ENCODE results near the gene ITM2C. TPM values are rescaled to one million over a fixed set of nuclear protein-coding genes. Genes with fewer than 3 reads are reported as not detected.

The ITM2C gene
- total and polyA plus RNA-seq, 9 of the 15 experiments (the other 6 are each of a cell fraction or from before 2014, with no cell fraction given) = 0.49 to 58.8 (median 21.5) TPM

GRCh38 chr2:230903231-230904150 lies 38.7 kb downstream of the ITM2C start:
- CTCF ChIA-PET (ENCODE audit: low intra/inter-chr PET ratio) = interaction anchor here (0.6 to 2.1 kb wide), 2 partner anchors 84 to 86 kb away, joined by 4 to 19 read pairs; no protein-coding TSS in a partner anchor
- no peak for FAIRE-seq
- Histone ChIP-seq H3K4me2 (ENCODE audit: insufficient read depth, low read length) (no peak overlapping the region), H3K9me1 (ENCODE audit: control insufficient read depth, insufficient read depth, low read length) (no peaks in the 10 kb centered on the region), H3K27me3 (ENCODE audit: control insufficient read depth in 2 of 2, insufficient read depth in 2 of 2, low read length in 2 of 2) (peaks cover 0 to 5% of the 10 kb centered on the region in 2 experiments; a peak in 2 of 5 replicates), H4K20me1 (replicated peaks; ENCODE audit: control insufficient read depth, insufficient read depth, low read length) (no peaks in the 10 kb centered on the region), H3K27ac (ENCODE audit: extremely low read depth, low read depth, low read length) (no peak overlapping the region), H2AFZ (ENCODE audit: low read depth, low read length) (no peak overlapping the region), H3K79me2 (ENCODE audit: control insufficient read depth, insufficient read depth, low read length) (no peaks in the 10 kb centered on the region), H3K9ac (ENCODE audit: insufficient read depth in 1 of 2, low read depth in 2 of 2, low read length in 2 of 2) (no peak overlapping the region), H3K9me3 (replicated peaks; ENCODE audit: control insufficient read depth, insufficient read depth, low read depth, low read length) (no peaks in the 10 kb centered on the region), H3K4me1 (replicated peaks in 1 of 2; ENCODE audit: control insufficient read depth in 2 of 2, insufficient read depth in 2 of 2, low read length in 2 of 2) (peaks cover 30% of the 10 kb centered on the region in 2 experiments), H3K36me3 (ENCODE audit: control insufficient read depth, insufficient read depth, low read length) (no peaks in the 10 kb centered on the region; the same call in 2 of the 3 replicates), H3K4me3 (no peak overlapping the region)
- TF ChIP-seq ARID1B (IDR thresholded peaks at IDR 0.05) (no peak), ZNF668 (CRISPR knock-in tag; IDR thresholded peaks at IDR 0.05) (no peak), ARID3A (IDR thresholded peaks at IDR 0.05; ENCODE audit: borderline replicate concordance, low read depth, low read length) (no peak)
- no peak for DNase-seq (ENCODE audit: extremely low read depth in 1 of 4, low spot score in 3 of 4)
- POLR2A ChIA-PET = interaction anchor here (0.8 kb wide), 1 partner anchor 72 kb away, joined by 3 read pairs; no protein-coding TSS in a partner anchor
- in situ Hi-C loops (cut with MboI) (no loop called here), intact Hi-C loops (cut with micrococcal nuclease) (loop anchor here (2.0 to 10.0 kb wide), 2 partner anchors 57 to 151 kb away; partner anchors contain the start of gene PSMD1)
- BruUV-seq (replicated peaks) = no TSS peak
- 54% methylated on average over 15 of the region's 19 CpGs for WGBS (ENCODE audit: insufficient coverage, low coverage, missing lambda C conversion rate)
- ATAC-seq = no peak
